HUES48 (cell line): Measurements from ENCODE around the gene RPH3AL.
"Not testable (repeated sequence)": the region's sequence is repeated elsewhere in the genome, so short reads cannot be mapped to it uniquely, and the experiment has no call there.

Experiments
- H3K27ac ChIP-seq: one replicate; pipeline ENCODE4 v1.7.0; 2013; ENCODE audit warnings: low read depth, low read length, inconsistent platforms
- H3K27me3 ChIP-seq: 2 replicates; pipeline ENCODE4 v1.6.1; 2013; ENCODE audit warnings: mild to moderate bottlenecking, low read length; ENCODE audit not compliant: control insufficient read depth, insufficient read depth
- H3K36me3 ChIP-seq: 2 replicates; pipeline ENCODE4 v1.6.1; 2013; ENCODE audit warnings: low read length; ENCODE audit not compliant: control insufficient read depth, insufficient read depth
- H3K4me1 ChIP-seq: 2 replicates; pipeline ENCODE4 v1.6.1; 2013; ENCODE audit warnings: mild to moderate bottlenecking, low read length; ENCODE audit not compliant: control insufficient read depth, insufficient read depth
- H3K4me3 ChIP-seq: 2 replicates; pipeline ENCODE4 v1.5.1; 2013; ENCODE audit warnings: mild to moderate bottlenecking, low read depth, low read length
- H3K9ac ChIP-seq: 2 replicates; pipeline ENCODE4 v1.6.1; 2013; ENCODE audit warnings: mild to moderate bottlenecking, low read depth, low read length, moderate library complexity
- H3K9me3 ChIP-seq: 2 replicates; pipeline ENCODE4 v1.6.1; 2013; ENCODE audit warnings: low read length; ENCODE audit not compliant: control insufficient read depth, insufficient read depth

RPH3AL gene

DNA sequence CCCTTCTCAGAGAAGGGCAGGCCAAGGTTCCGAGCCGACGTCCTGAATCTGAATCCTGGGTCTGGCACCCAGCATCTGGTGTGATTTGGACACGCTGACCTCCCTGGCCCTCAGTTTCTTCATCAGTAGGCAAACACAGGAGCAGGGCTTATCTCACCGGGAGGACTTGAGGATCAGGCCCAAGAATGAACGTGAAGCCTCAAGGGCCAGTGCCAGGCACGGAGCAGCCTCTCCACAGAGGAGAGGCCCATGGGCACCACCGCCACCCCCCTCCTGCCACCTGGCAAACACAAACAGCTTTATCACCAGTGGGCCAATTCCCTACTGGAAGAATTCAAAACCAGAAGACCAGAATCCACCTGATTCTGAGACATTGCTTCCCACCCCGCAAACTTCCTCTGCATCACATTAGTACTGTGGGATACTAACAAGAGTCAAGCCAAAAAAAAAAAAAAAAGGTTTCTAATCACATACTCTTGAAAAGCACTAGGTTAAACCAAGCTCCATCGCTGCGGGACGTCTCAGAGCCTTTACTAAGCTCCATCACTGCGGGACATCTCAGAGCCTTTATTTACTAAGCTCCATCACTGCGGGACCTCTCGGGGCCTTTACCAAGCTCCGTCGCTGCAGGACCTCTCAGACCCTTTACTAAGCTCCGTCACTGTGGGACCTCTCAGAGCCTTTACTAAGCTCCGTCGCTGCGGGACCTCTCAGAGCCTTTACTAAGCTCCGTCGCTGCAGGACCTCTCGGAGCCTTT lies 103.2 kb downstream of the RPH3AL start:
- H3K9ac ChIP-seq = no peak overlapping the region
- H3K4me3 ChIP-seq = no peak overlapping the region
- H3K27me3 ChIP-seq = no peaks in the 10 kb centered on the region
- H3K36me3 ChIP-seq = no peaks in the 10 kb centered on the region
- no peaks in the 10 kb centered on the region for H3K4me1 ChIP-seq
- no peak overlapping the region for H3K27ac ChIP-seq
- no peaks in the 10 kb centered on the region for H3K9me3 ChIP-seq

DNA sequence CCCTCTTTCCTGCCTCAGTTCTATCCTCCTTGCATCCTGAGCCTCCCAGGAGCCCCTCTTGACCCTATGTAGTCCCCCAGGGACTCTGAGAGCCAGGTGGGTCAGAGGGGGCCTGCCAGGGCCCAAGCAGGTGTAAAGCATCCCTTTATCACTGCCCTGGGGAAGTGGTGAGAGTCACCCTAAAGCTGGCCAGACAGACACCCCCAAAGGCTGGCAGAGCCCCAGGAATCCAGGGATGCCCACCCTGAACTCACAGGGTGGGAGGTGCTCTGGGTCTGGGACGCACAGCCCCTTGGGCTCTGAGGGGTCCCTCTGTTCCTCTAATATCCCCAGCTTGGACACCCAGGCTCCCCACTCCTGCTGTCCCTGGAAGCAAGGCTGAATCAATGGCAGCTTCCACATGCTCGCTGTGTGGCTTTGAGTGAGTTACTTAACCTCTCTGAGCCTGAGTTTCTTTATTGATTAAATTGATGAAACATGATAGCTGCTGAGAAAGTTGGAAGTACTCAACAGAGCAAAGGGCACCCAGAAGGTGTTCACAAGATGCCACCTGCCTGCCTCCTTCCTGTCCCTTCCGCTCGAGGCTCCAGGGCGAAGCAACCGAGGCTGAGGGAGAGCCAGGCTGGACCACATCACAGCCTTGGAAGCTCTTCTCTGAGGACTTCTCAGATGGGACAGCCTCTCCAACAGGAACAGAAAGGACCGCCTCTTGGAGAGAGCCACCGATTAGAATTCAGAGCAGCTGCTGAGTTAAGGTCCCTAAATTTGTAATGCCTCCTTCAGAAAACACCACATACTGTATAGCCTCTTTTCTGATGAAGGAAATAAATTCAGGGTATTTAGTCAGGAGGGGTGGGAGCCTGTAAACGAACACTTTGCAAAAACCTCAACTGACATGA lies 104.0 kb downstream of the RPH3AL start:
- Histone ChIP-seq H3K9ac (no peak overlapping the region), H3K4me3 (no peak overlapping the region), H3K27ac (no peak overlapping the region), H3K9me3 (no peaks in the 10 kb centered on the region), H3K36me3 (no peaks in the 10 kb centered on the region), H3K4me1 (no peaks in the 10 kb centered on the region), H3K27me3 (no peaks in the 10 kb centered on the region)

DNA sequence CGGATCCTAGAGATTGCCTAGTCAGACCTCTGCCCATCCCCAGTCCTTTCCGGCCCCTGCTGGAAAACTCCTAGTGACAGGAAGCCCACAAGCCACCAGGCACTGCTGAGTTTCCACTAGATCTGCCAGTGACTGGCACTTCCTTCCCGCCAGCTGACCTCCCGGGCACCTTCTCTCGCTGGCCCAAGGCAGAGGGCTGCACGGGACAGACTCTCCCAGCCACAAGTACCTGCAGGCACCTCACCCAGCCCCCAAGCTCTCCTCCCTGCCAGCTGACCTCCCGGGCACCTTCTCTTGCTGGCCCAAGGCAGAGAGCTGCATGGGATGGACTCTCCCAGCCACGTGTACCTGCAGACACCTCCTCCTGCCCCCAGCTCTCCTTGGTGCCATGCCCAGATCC lies 104.8 kb downstream of the RPH3AL start:
- no peaks in the 10 kb centered on the region for H3K27me3 ChIP-seq
- no peak overlapping the region for H3K27ac ChIP-seq
- no peaks in the 10 kb centered on the region for H3K9me3 ChIP-seq
- H3K4me3 ChIP-seq = no peak overlapping the region
- no peak overlapping the region for H3K9ac ChIP-seq
- no peaks in the 10 kb centered on the region for H3K4me1 ChIP-seq
- H3K36me3 ChIP-seq = no peaks in the 10 kb centered on the region

DNA sequence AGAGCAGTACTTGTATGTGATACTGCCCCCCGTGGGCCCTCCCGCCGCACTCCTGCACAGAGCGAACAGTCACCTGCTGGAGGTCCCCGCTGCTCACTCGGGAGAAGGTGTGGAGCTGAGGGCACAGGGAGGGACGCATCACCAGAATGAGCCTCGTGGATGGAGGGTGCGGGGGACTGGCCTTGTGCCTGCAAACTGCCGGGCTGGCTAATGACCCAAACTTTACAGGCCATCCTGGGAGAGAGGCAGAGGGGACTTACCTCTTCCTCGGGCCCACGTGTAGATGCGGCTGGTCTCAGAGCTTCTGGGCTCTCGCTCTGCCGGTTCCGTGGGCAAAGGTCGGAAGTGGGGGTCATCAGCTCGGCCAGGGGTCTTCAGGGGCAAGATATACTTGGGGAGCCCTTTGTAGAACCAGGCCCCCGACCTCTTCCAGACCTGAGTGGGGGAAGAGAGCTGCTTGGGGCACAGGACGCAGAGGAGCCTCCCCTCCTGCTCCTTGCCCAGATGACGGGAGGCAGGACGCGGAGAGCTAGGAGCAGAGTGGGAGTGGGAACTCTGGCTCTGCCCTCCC lies 105.7 kb downstream of the RPH3AL start:
- no peak overlapping the region for H3K4me3 ChIP-seq
- no peaks in the 10 kb centered on the region for H3K9me3 ChIP-seq
- H3K9ac ChIP-seq = no peak overlapping the region
- H3K27ac ChIP-seq = no peak overlapping the region
- H3K36me3 ChIP-seq = no peaks in the 10 kb centered on the region
- no peaks in the 10 kb centered on the region for H3K27me3 ChIP-seq
- no peaks in the 10 kb centered on the region for H3K4me1 ChIP-seq

DNA sequence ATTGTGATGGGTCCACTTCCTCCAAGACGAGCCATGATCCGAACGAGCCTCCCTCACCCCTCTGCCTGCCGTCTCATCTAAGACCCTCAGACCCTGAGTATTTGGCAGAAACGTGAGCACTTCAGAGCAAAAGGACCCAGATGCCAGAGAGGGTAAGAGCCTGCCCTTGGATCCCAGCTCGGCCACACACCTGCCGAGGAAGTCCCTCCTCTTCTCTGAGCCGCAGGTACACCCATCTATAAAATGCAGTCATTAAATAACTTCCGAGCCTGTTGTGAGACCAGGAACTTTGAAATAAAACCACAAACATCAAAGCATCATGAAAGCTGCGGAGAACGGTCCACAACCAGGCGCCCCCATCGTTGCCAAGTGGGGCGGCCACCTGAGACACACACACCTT lies 106.4 kb downstream of the RPH3AL start:
- H3K27ac ChIP-seq = no peak overlapping the region
- H3K4me3 ChIP-seq = no peak overlapping the region

DNA sequence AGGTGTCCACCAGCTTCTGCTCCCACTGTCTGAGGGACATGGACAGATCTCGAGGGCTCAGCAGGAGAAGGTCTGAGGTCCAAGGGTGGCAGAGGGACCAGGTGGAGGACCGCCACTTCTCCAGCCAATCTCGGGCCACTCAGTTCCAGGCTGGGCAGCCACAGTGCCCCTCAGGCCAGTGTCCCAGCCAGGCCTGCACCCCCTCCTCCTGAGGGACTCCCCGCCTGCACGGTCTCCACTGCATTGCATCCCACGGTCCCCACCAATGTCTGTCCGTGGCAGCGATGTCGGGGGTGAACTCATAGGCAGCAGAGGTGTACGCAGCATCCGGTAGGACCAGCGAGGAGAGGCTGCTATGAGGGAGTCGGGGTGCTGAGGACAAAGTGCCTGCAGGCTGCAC lies 107.0 kb downstream of the RPH3AL start:
- Histone ChIP-seq H3K4me3 (no peak overlapping the region), H3K9ac (no peak overlapping the region), H3K9me3 (no peaks in the 10 kb centered on the region), H3K4me1 (no peaks in the 10 kb centered on the region), H3K27me3 (no peaks in the 10 kb centered on the region), H3K36me3 (no peaks in the 10 kb centered on the region), H3K27ac (no peak overlapping the region)

More for the DNA sequence above, 106.4 kb downstream of the RPH3AL start:
- Histone ChIP-seq H3K27me3 (no peaks in the 10 kb centered on the region), H3K9ac (no peak overlapping the region), H3K9me3 (no peaks in the 10 kb centered on the region), H3K36me3 (no peaks in the 10 kb centered on the region), H3K4me1 (no peaks in the 10 kb centered on the region)

DNA sequence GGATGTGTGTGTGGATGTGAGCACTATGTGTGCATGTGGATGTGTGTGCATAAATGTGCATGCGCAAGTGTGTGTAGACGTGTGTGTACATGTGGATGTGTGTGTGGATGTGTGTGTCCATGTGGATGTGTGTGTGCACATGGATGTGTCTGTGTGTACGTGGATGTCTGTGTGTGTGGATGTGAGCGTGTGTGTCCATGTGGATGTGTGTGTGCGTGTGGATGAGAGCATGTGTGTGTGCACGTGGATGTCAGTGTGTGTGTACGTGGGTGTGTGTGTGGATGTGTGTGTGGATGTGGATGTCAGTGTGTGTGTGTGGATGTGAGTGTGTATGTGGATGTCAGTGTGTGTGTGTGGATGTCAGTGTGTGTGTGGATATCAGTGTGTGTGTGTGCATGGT lies 107.6 kb downstream of the RPH3AL start:
- Histone ChIP-seq H3K36me3 (no peaks in the 10 kb centered on the region), H3K27me3 (no peaks in the 10 kb centered on the region), H3K27ac (no peak overlapping the region), H3K4me3 (no peak overlapping the region), H3K9me3 (no peaks in the 10 kb centered on the region), H3K4me1 (no peaks in the 10 kb centered on the region), H3K9ac (no peak overlapping the region)

DNA sequence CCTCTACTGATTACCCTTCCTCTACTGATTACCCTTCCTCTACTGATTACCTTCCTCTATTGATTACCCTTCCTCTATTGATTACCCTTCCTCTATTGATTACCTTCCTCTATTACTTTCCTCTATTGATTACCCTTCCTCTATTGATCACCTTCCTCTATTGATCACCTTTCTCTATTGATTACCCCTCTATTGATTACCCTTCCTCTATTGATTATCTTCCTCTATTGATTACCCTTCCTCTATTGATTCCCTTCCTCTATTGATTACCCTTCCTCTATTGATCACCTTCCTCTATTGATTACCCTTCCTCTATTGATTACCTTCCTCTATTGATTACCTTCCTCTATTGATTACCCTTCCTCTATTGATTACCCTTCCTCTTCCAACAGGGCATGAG lies 108.7 kb downstream of the RPH3AL start:
- not testable (repeated sequence) for H3K36me3 ChIP-seq, H3K9me3 ChIP-seq, H3K4me3 ChIP-seq, H3K9ac ChIP-seq, H3K27ac ChIP-seq, H3K27me3 ChIP-seq, H3K4me1 ChIP-seq

DNA sequence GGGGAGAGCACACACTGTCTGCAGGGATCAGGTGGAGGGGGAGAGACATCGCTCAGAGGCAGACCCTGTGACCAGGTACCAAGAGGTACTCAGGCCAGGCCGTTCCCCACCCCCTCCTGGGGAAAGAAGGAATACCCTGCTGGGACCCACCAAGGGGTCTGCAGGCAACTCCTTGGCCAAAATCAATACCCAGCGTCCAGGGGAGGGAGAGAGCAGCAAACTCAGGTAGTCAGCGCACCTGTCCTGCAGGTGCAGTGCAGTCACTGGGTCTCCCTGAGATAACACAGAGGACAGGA lies 113.7 kb downstream of the RPH3AL start:
- H3K27me3 ChIP-seq = no peaks in the 10 kb centered on the region
- no peaks in the 10 kb centered on the region for H3K36me3 ChIP-seq
- no peak overlapping the region for H3K9ac ChIP-seq
- no peak overlapping the region for H3K27ac ChIP-seq
- H3K9me3 ChIP-seq = no peaks in the 10 kb centered on the region
- H3K4me3 ChIP-seq = no peak overlapping the region
- peaks cover 18% of the 10 kb centered on the region for H3K4me1 ChIP-seq

DNA sequence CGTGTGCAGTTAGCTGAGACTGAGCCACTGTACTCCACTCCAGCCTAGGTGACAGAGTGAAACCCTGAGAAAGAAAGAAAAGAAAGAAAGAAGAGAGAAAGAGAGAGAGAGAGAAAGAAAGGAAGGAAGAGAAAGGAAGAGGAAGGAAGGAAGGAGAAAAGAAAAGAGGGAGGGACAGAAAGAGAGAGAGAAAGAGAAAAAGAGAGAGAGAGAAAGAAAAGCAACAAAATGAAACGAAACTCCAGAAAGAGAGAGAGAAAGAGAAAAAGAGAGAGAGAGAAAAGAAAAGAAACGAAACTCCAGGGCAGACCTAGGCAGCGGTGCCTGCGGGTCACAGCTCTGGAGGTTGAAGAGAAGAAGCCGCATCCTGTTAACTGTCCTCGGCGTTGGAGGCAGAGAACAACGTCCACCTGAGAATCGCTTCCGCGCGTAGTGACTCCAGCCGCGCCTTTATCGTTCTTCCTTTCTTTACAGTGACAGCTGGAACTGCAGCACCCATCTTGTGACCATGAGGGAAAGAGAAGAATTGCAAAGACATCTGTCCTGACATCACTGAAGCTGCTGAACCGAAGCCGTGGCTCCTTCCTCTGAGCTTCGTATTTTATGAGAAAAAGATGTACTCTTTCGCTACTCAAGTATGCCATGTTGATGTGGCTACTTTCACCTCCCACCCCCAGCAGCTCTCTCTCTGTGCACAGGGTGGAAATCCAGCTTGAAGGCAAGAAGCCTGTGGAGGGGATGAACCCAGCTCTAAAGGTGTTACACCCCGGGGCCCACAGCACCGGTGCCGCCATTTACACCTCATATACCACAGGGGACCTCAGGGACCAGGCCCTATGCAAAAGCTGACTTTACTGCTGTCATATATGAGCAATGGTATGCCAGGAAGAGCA lies 114.3 kb downstream of the RPH3AL start:
- Histone ChIP-seq H3K4me3 (no peak overlapping the region), H3K27me3 (no peaks in the 10 kb centered on the region), H3K9ac (no peak overlapping the region), H3K27ac (no peak overlapping the region), H3K36me3 (no peaks in the 10 kb centered on the region), H3K9me3 (no peaks in the 10 kb centered on the region), H3K4me1 (peaks cover 20% of the 10 kb centered on the region)
